Measurements from ENCODE around the gene ANKRD55.
A peak's percentile ranks its signal among the peaks of the same experiment; 100 is the strongest.
"Not testable (repeated sequence)": the region's sequence is repeated elsewhere in the genome, so short reads cannot be mapped to it uniquely, and the experiment has no call there.

ANKRD55 gene

GRCh38 chr5:56233230-56233629 lies at the start of gene ANKRD55:
ANKRD55 (minus strand) TSS chr5:56233330; CDS start chr5:56232913, 417 bp downstream.
- H3K4me3 Mint-ChIP-seq: no peak within 1 kb of the TSS
- H3K36me3 Mint-ChIP-seq (ENCODE audit: low read depth): no peaks in the 10 kb centered on the region
- no peaks in the 10 kb centered on the region for H3K9me3 Mint-ChIP-seq
- H3K27ac Mint-ChIP-seq: no peak within 1 kb of the TSS
- peaks cover 29% of the 10 kb centered on the region for H3K27me3 Mint-ChIP-seq (ENCODE audit: low read depth)
- H3K4me1 Mint-ChIP-seq (ENCODE audit: low read depth): no peaks in the 10 kb centered on the region

- no peaks in the 10 kb centered on the region for H3K27me3 Mint-ChIP-seq (ENCODE audit: low read depth)
- no peak overlapping the region for H3K27ac Mint-ChIP-seq
- no peaks in the 10 kb centered on the region for H3K36me3 Mint-ChIP-seq (ENCODE audit: low read depth)
- H3K9me3 Mint-ChIP-seq: no peaks in the 10 kb centered on the region
- no peaks in the 10 kb centered on the region for H3K4me1 Mint-ChIP-seq (ENCODE audit: low read depth)
- H3K4me3 Mint-ChIP-seq: no peak overlapping the region
Observed at GRCh38 chr5:56282216-56282615, 49.1 kb upstream of the ANKRD55 start.

GRCh38 chr5:56281489-56282165 lies 48.5 kb upstream of the ANKRD55 start:
- Mint-ChIP-seq H3K36me3 (ENCODE audit: low read depth) (no peaks in the 10 kb centered on the region), H3K9me3 (no peaks in the 10 kb centered on the region), H3K27me3 (ENCODE audit: low read depth) (no peaks in the 10 kb centered on the region), H3K4me1 (ENCODE audit: low read depth) (no peaks in the 10 kb centered on the region), H3K27ac (no peak overlapping the region), H3K4me3 (no peak overlapping the region)

GRCh38 chr5:56279979-56280378 lies 46.8 kb upstream of the ANKRD55 start:
- no peaks in the 10 kb centered on the region for H3K36me3 Mint-ChIP-seq (ENCODE audit: low read depth)
- no peaks in the 10 kb centered on the region for H3K27me3 Mint-ChIP-seq (ENCODE audit: low read depth)
- H3K27ac Mint-ChIP-seq: no peak overlapping the region
- no peaks in the 10 kb centered on the region for H3K4me1 Mint-ChIP-seq (ENCODE audit: low read depth)
- H3K9me3 Mint-ChIP-seq: no peaks in the 10 kb centered on the region
- no peak overlapping the region for H3K4me3 Mint-ChIP-seq

- no peaks in the 10 kb centered on the region for H3K27me3 Mint-ChIP-seq (ENCODE audit: low read depth)
Observed at GRCh38 chr5:56279291-56279690, 46.2 kb upstream of the ANKRD55 start.

GRCh38 chr5:56278335-56278753 lies 45.2 kb upstream of the ANKRD55 start:
- Mint-ChIP-seq H3K36me3 (ENCODE audit: low read depth) (no peaks in the 10 kb centered on the region), H3K9me3 (no peaks in the 10 kb centered on the region), H3K4me3 (no peak overlapping the region), H3K4me1 (ENCODE audit: low read depth) (no peaks in the 10 kb centered on the region), H3K27ac (no peak overlapping the region), H3K27me3 (ENCODE audit: low read depth) (no peaks in the 10 kb centered on the region)

More at GRCh38 chr5:56279291-56279690, 46.2 kb upstream of the ANKRD55 start:
- Mint-ChIP-seq H3K27ac (no peak overlapping the region), H3K4me3 (no peak overlapping the region), H3K9me3 (no peaks in the 10 kb centered on the region), H3K4me1 (ENCODE audit: low read depth) (no peaks in the 10 kb centered on the region), H3K36me3 (ENCODE audit: low read depth) (no peaks in the 10 kb centered on the region)

- Mint-ChIP-seq H3K4me1 (ENCODE audit: low read depth) (peaks cover 2% of the 10 kb centered on the region), H3K36me3 (ENCODE audit: low read depth) (no peaks in the 10 kb centered on the region), H3K9me3 (no peaks in the 10 kb centered on the region), H3K27me3 (ENCODE audit: low read depth) (no peaks in the 10 kb centered on the region), H3K4me3 (no peak overlapping the region), H3K27ac (no peak overlapping the region)
Observed at GRCh38 chr5:56277573-56277972, 44.4 kb upstream of the ANKRD55 start.

- no peak overlapping the region for H3K4me3 Mint-ChIP-seq
- H3K27ac Mint-ChIP-seq: no peak overlapping the region
- H3K36me3 Mint-ChIP-seq (ENCODE audit: low read depth): no peaks in the 10 kb centered on the region
- no peaks in the 10 kb centered on the region for H3K9me3 Mint-ChIP-seq
- H3K4me1 Mint-ChIP-seq (ENCODE audit: low read depth): peaks cover 21% of the 10 kb centered on the region
- no peaks in the 10 kb centered on the region for H3K27me3 Mint-ChIP-seq (ENCODE audit: low read depth)
Observed at GRCh38 chr5:56273376-56273955, 40.3 kb upstream of the ANKRD55 start.

GRCh38 chr5:56272765-56273164 lies 39.6 kb upstream of the ANKRD55 start:
- H3K27ac Mint-ChIP-seq: no peak overlapping the region
- no peaks in the 10 kb centered on the region for H3K27me3 Mint-ChIP-seq (ENCODE audit: low read depth)
- no peaks in the 10 kb centered on the region for H3K36me3 Mint-ChIP-seq (ENCODE audit: low read depth)
- peaks cover 21% of the 10 kb centered on the region for H3K4me1 Mint-ChIP-seq (ENCODE audit: low read depth)
- H3K9me3 Mint-ChIP-seq: no peaks in the 10 kb centered on the region
- no peak overlapping the region for H3K4me3 Mint-ChIP-seq

- H3K4me3 Mint-ChIP-seq: peak overlapping the region; percentile 29
- H3K36me3 Mint-ChIP-seq (ENCODE audit: low read depth): no peaks in the 10 kb centered on the region
- peak overlapping the region; percentile 64 for H3K27ac Mint-ChIP-seq
- peaks cover 11% of the 10 kb centered on the region for H3K27me3 Mint-ChIP-seq (ENCODE audit: low read depth)
- H3K4me1 Mint-ChIP-seq (ENCODE audit: low read depth): peaks cover 21% of the 10 kb centered on the region
- H3K9me3 Mint-ChIP-seq: no peaks in the 10 kb centered on the region
Observed at GRCh38 chr5:56270568-56271392, 37.6 kb upstream of the ANKRD55 start.

- peaks cover 21% of the 10 kb centered on the region for H3K4me1 Mint-ChIP-seq (ENCODE audit: low read depth)
- peaks cover 11% of the 10 kb centered on the region for H3K27me3 Mint-ChIP-seq (ENCODE audit: low read depth)
- no peak overlapping the region for H3K4me3 Mint-ChIP-seq
- H3K9me3 Mint-ChIP-seq: no peaks in the 10 kb centered on the region
- no peaks in the 10 kb centered on the region for H3K36me3 Mint-ChIP-seq (ENCODE audit: low read depth)
- no peak overlapping the region for H3K27ac Mint-ChIP-seq
Observed at GRCh38 chr5:56270058-56270457, 36.9 kb upstream of the ANKRD55 start.

GRCh38 chr5:56269216-56269927 lies 36.2 kb upstream of the ANKRD55 start:
- Mint-ChIP-seq H3K27ac (no peak overlapping the region), H3K27me3 (ENCODE audit: low read depth) (peaks cover 13% of the 10 kb centered on the region), H3K9me3 (no peaks in the 10 kb centered on the region), H3K4me3 (no peak overlapping the region), H3K36me3 (ENCODE audit: low read depth) (no peaks in the 10 kb centered on the region), H3K4me1 (ENCODE audit: low read depth) (peaks cover 21% of the 10 kb centered on the region)

GRCh38 chr5:56268707-56269106 lies 35.6 kb upstream of the ANKRD55 start:
- H3K4me3 Mint-ChIP-seq; H3K27ac Mint-ChIP-seq; H3K36me3 Mint-ChIP-seq (ENCODE audit: low read depth); H3K9me3 Mint-ChIP-seq: not testable (repeated sequence)
- Mint-ChIP-seq H3K27me3 (ENCODE audit: low read depth) (peaks cover 14% of the 10 kb centered on the region), H3K4me1 (ENCODE audit: low read depth) (peaks cover 21% of the 10 kb centered on the region)

- Mint-ChIP-seq H3K9me3 (no peaks in the 10 kb centered on the region), H3K27me3 (ENCODE audit: low read depth) (peaks cover 14% of the 10 kb centered on the region), H3K4me3 (no peak overlapping the region), H3K4me1 (ENCODE audit: low read depth) (peaks cover 18% of the 10 kb centered on the region), H3K27ac (no peak overlapping the region), H3K36me3 (ENCODE audit: low read depth) (no peaks in the 10 kb centered on the region)
Observed at GRCh38 chr5:56267856-56268255, 34.7 kb upstream of the ANKRD55 start.
